Heart left ventricle (tissue), 16 donors: Measurements from ENCODE around the gene EZH1. TPM values are rescaled to one million over a fixed set of nuclear protein-coding genes. Genes with fewer than 3 reads are reported as not detected.

Experiments
- ATAC-seq, 4 donors: fragments of 200-7000 bp; cut with Tn5 transposase; one replicate each; pipeline ENCODE4 v1.9.1; 2020 to 2022; ENCODE audit warnings: moderate library complexity in 4 of 4, mild to moderate bottlenecking in 3 of 4, moderate number of reproducible peaks in 1 of 4
- DNase-seq, 5 donors: peaks; one replicate each; pipeline ENCODE4 v3.0.0-alpha.2; 2020
- H3K27ac ChIP-seq, 12 donors: fragments of 200-600 bp; sonication (generic) in 4 of 12; one replicate each; pipeline versions ENCODE4 v1.5.0 to v1.8.0; 2016 to 2022; ENCODE audit warnings: mild to moderate bottlenecking in 2 of 12
- H3K27me3 ChIP-seq, 9 donors: fragments of 200-600 bp; sonication (generic) in 2 of 9; one replicate each; pipeline versions ENCODE4 v1.5.1 to v1.8.0; 2016 to 2022; ENCODE audit warnings: mild to moderate bottlenecking in 3 of 9
- H3K36me3 ChIP-seq, 9 donors: fragments of 200-600 bp; sonication (generic) in 2 of 9; one replicate each; pipeline versions ENCODE4 v1.5.0 to v1.8.0; 2018 to 2022; ENCODE audit warnings: mild to moderate bottlenecking in 2 of 9
- H3K4me1 ChIP-seq, 12 donors: fragments of 200-600 bp; sonication (generic) in 4 of 12; one replicate each; pipeline versions ENCODE4 v1.5.0 to v1.8.0; 2016 to 2022; ENCODE audit warnings: mild to moderate bottlenecking in 3 of 12
- H3K4me3 ChIP-seq, 12 donors: fragments of 200-600 bp; sonication (generic) in 4 of 12; one replicate each; pipeline versions ENCODE4 v1.5.0 to v1.8.0; 2017 to 2022; ENCODE audit warnings: mild to moderate bottlenecking in 9 of 12, moderate library complexity in 4 of 12
- H3K9me3 ChIP-seq, 12 donors: fragments of 200-600 bp; sonication (generic) in 4 of 12; one replicate each; pipeline versions ENCODE4 v1.5.0 to v1.8.0; 2016 to 2022; ENCODE audit warnings: mild to moderate bottlenecking in 1 of 12
- CTCF ChIP-seq, 12 donors: fragments of 200-600 bp; sonication (generic) in 4 of 12; IDR thresholded peaks; one replicate each; pipeline versions ENCODE4 v1.5.0 to v1.8.0; 2018 to 2022; ENCODE audit warnings: antibody characterized with exemption in 12 of 12, mild to moderate bottlenecking in 5 of 12
- POLR2A ChIP-seq, 2 donors: fragments of 450-650 bp; IDR thresholded peaks; one replicate each; pipeline ENCODE4 v1.6.1; 2017; ENCODE audit warnings: antibody characterized with exemption in 2 of 2, mild to moderate bottlenecking in 2 of 2, moderate library complexity in 2 of 2
- WGBS, 4 donors: extraction: QIAGEN DNeasy Blood & Tissue Kit in 2 of 4; methylation state at CpG; one replicate each; pipeline versions ENCODE4 v1.1.5 to v1.1.7; 2013 to 2018; 5-methylcytosine and 5-hydroxymethylcytosine counted together
- intact Hi-C, 10 donors: fragments of 100-400 bp; cut with DNase I; formaldehyde crosslinking; loops; one replicate each; pipeline versions ENCODE4 v1.11.1 to v1.14.2; 2022
- long read RNA-seq, 3 donors: library from polyadenylated mRNA; unstranded; transcript quantifications; one replicate each; pipeline ENCODE4 v2.0.0, GENCODE V29; 2020 to 2021
- polyA plus RNA-seq, 2 donors: library from polyadenylated mRNA; stranded (reverse); fragments of 200-250 nt; gene quantifications; one replicate each; pipeline ENCODE4 v1.2.3, GENCODE V29; 2013
- total RNA-seq, 9 donors: library from RNA; depleted of rRNA in 2 of 9; stranded (reverse); fragments of >200 nt in 2 of 9; fragmentation: NEBNext Ultra II Directional in 3 of 9; extraction: Animal tissue kit (Norgen Biotek cat#: 25700) in 3 of 9; gene quantifications; one replicate each; pipeline versions ENCODE4 v1.1.0 to v1.2.4, GENCODE V29; 2016 to 2023
- donor health status: ischemic (EF 13 %, LVEDD 7.1; RV severe dilation, severe dysfunction).
- donor health status: healthy with polysubstance abuse.
- donor health status: DM: no; HTN: yes; CAD: no.
- donor health status: DM: no; HTN: no; CAD: no.
- donor health status: ischemic (EF 25% LVEDD 6.9; RV normal size, moderate dysfunction).
- donor health status: ischemic (EF 25% LVEDD 5.7; RV mildly dilated, moderate dysfunction).
- donor health status: healthy.
- donor health status: DM: yes; HTN: yes; CAD: no.
- donor health status: ischemic (EF 35%, LVEDD 5.7; RV mildly dilated, moderate dysfunction).
- donor health status: nonischemic (EF 11% LVEDD 7.7; RV severe dilation, severe dysfunction).
- donor health status: DM: yes; HTN: yes; CAD: no.
- donor health status: PGD.
- donor health status: ischemic (EF 29% LVEDD 5.4; RV normal size, mild dysfunction).
- donor health status: nonischemic (EF 23%, LVEDD 6.1; RV moderate dilation, normal function).

Gene EZH1
- total RNA-seq (10 to 100 TPM; 29.7 to 50.2 (median 41.5) TPM), polyA plus RNA-seq (10 to 100 TPM; 18.8 to 23.8 TPM)
- long read RNA-seq, donor 1, full-length matches to known transcripts = 4 of 41 reads
- long read RNA-seq, donor 1, partial matches to known transcripts = 8 of 41 reads
- long read RNA-seq, donor 1, other reads (novel, unspliced or antisense) = 29 of 41 reads
- long read RNA-seq, donor 2, full-length matches to known transcripts = 2 of 37 reads
- long read RNA-seq, donor 2, partial matches to known transcripts = 27 of 37 reads
- long read RNA-seq, donor 2, other reads (novel, unspliced or antisense) = 8 of 37 reads
- long read RNA-seq, donor 3, full-length matches to known transcripts = 1 of 19 reads
- long read RNA-seq, donor 3, partial matches to known transcripts = 15 of 19 reads
- long read RNA-seq, donor 3, other reads (novel, unspliced or antisense) = 3 of 19 reads

- Histone ChIP-seq H3K27ac (peak within 1 kb of the TSS; percentile 83 to 99 (median 92)), H3K9me3 (no peaks in the 10 kb centered on the region), H3K36me3 (peaks cover 0 to 9% (median 0%) of the 10 kb centered on the region in 9 donors), H3K4me1 (peaks cover 7 to 50% (median 40%) of the 10 kb centered on the region in 12 donors), H3K4me3 (peak within 1 kb of the TSS; percentile 61 to 94 (median 80)), H3K27me3 (no peaks in the 10 kb centered on the region)
- intact Hi-C loops = loop anchor here in 3 of 10 donors (1.0 to 10.0 kb wide), 3 partner anchors 18 to 80 kb away; partner anchors contain the start of gene BECN1 (in 1 of the 3)
- WGBS, 4 donors = 5 to 17% (median 8%) methylated on average over 15 to 50 of the region's 50 CpGs
- DNase-seq (peak; percentile 90 to 96 (median 92)), ATAC-seq (peak; percentile 90 to 98 (median 98))
- TF ChIP-seq CTCF (IDR thresholded peaks at IDR 0.05) (no peak), POLR2A (IDR thresholded peaks at IDR 0.05) (peak in 1 of 2 donors; percentile 83)
These were observed at the start of gene EZH1 for GRCh38 chr17:42744806-42745617. EZH1 (minus strand) TSS chr17:42745040; CDS start chr17:42728941, 16,099 bp downstream.

- Histone ChIP-seq H3K36me3 (peaks cover 0 to 18% (median 4%) of the 10 kb centered on the region in 9 donors), H3K4me1 (peaks cover 3 to 13% (median 9%) of the 10 kb centered on the region in 12 donors), H3K4me3 (no peak overlapping the region), H3K27ac (no peak overlapping the region), H3K27me3 (peaks cover 0 to 12% (median 0%) of the 10 kb centered on the region in 9 donors), H3K9me3 (no peaks in the 10 kb centered on the region)
- no peak for TF ChIP-seq POLR2A (IDR thresholded peaks at IDR 0.05)
- intact Hi-C loops = no loop called here
- ATAC-seq (no peak), DNase-seq (no peak)
- 58 to 68% (median 63%) methylated on average over 5 of the region's 5 CpGs for WGBS, 4 donors
These were observed 47.7 kb upstream of the EZH1 start for GRCh38 chr17:42792545-42792944.

GRCh38 chr17:42791948-42792347 lies 47.1 kb upstream of the EZH1 start:
- ATAC-seq (no peak), DNase-seq (no peak)
- Histone ChIP-seq H3K27ac (no peak overlapping the region), H3K36me3 (peaks cover 0 to 15% (median 4%) of the 10 kb centered on the region in 9 donors), H3K9me3 (no peaks in the 10 kb centered on the region), H3K27me3 (peaks cover 0 to 17% (median 3%) of the 10 kb centered on the region in 9 donors), H3K4me1 (peaks cover 0 to 7% (median 3%) of the 10 kb centered on the region in 12 donors), H3K4me3 (no peak overlapping the region)
- TF ChIP-seq CTCF (IDR thresholded peaks at IDR 0.05) (no peak), POLR2A (IDR thresholded peaks at IDR 0.05) (no peak)
- intact Hi-C loops = no loop called here
- WGBS, 4 donors = 70 to 84% (median 78%) methylated on average over 2 of the region's 2 CpGs

- H3K4me1 ChIP-seq = peaks cover 0 to 21% (median 5%) of the 10 kb centered on the region in 12 donors
- intact Hi-C loops = no loop called here
- H3K9me3 ChIP-seq = no peaks in the 10 kb centered on the region
- DNase-seq (no peak), ATAC-seq (no peak)
- H3K27me3 ChIP-seq = peaks cover 19 to 64% (median 42%) of the 10 kb centered on the region in 9 donors
- 83 to 88% (median 85%) methylated on average over 11 of the region's 11 CpGs for WGBS, 4 donors
- no peaks in the 10 kb centered on the region for H3K36me3 ChIP-seq
- TF ChIP-seq POLR2A (IDR thresholded peaks at IDR 0.05) = no peak
- TF ChIP-seq CTCF (IDR thresholded peaks at IDR 0.05) = no peak
- no peak overlapping the region for H3K4me3 ChIP-seq
- no peak overlapping the region for H3K27ac ChIP-seq
These were observed 42.4 kb upstream of the EZH1 start for GRCh38 chr17:42787266-42787665.
